Uterus (tissue), 2 donors: ENCODE results near the gene MACROD1.

Experiments used
- CTCF ChIP-seq, 4 experiments: fragments of 200-600 bp in 2 of 4; fragments of 450-650 bp in 2 of 4; sonication (generic) in 2 of 4; IDR thresholded peaks; one replicate each; pipeline ENCODE4 v1.5.1; 2016 to 2019; ENCODE audit warnings: antibody characterized with exemption in 4 of 4, mild to moderate bottlenecking in 2 of 4, moderate library complexity in 1 of 4
- POLR2A ChIP-seq, 2 donors: fragments of 450-650 bp; IDR thresholded peaks; one replicate each; pipeline ENCODE4 v1.6.1; 2016; ENCODE audit warnings: antibody characterized with exemption in 2 of 2, mild to moderate bottlenecking in 1 of 2, moderate library complexity in 1 of 2

- no peak for TF ChIP-seq CTCF (IDR thresholded peaks at IDR 0.05)
- TF ChIP-seq POLR2A (IDR thresholded peaks at IDR 0.05): no peak
Observed at GRCh38 chr11:63998558-63999348, 167.2 kb downstream of the MACROD1 start.
